ENCODE data around the gene MRPL40.

Gene MRPL40

GRCh38 chr22:19453718-19454117 is 21.4 kb downstream of the MRPL40 start:
- DNase-seq (ENCODE audit: low read depth) = no peak
- TF ChIP-seq CTCF (IDR thresholded peaks at IDR 0.05; ENCODE audit: control insufficient read depth, insufficient read depth, low read depth, low read length, missing control alignments) = no peak
- H3K4me3 ChIP-seq (ENCODE audit: control insufficient read depth, low read depth, low read length) = no peak overlapping the region

DNA sequence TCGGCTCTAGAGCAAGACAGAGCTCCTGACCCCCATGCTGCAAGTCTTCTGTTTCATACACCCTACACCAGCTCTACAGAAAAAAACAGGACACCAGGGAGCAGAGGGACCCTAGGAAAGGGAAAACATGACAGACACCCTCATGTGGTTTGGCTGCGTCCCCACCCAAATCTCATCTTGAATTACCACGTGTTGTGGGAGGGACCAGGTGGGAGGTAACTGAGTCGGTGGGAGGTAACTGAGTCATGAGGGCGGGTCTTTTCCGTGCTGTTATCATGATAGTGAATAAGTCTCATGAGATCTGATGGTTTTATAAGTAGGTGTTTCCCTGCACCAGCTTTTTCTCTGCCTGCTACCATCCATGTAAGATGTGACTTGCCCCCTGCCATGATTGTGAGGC is 21.8 kb downstream of the MRPL40 start:
- DNase-seq (ENCODE audit: low read depth) = no peak
- H3K4me3 ChIP-seq (ENCODE audit: control insufficient read depth, low read depth, low read length) = no peak overlapping the region
- TF ChIP-seq CTCF (IDR thresholded peaks at IDR 0.05; ENCODE audit: control insufficient read depth, insufficient read depth, low read depth, low read length, missing control alignments) = no peak

GRCh38 chr22:19455033-19455432 is 22.7 kb downstream of the MRPL40 start:
- DNase-seq (ENCODE audit: low read depth) = no peak
- H3K4me3 ChIP-seq (ENCODE audit: control insufficient read depth, low read depth, low read length) = no peak overlapping the region
- TF ChIP-seq CTCF (IDR thresholded peaks at IDR 0.05; ENCODE audit: control insufficient read depth, insufficient read depth, low read depth, low read length, missing control alignments) = no peak

DNA sequence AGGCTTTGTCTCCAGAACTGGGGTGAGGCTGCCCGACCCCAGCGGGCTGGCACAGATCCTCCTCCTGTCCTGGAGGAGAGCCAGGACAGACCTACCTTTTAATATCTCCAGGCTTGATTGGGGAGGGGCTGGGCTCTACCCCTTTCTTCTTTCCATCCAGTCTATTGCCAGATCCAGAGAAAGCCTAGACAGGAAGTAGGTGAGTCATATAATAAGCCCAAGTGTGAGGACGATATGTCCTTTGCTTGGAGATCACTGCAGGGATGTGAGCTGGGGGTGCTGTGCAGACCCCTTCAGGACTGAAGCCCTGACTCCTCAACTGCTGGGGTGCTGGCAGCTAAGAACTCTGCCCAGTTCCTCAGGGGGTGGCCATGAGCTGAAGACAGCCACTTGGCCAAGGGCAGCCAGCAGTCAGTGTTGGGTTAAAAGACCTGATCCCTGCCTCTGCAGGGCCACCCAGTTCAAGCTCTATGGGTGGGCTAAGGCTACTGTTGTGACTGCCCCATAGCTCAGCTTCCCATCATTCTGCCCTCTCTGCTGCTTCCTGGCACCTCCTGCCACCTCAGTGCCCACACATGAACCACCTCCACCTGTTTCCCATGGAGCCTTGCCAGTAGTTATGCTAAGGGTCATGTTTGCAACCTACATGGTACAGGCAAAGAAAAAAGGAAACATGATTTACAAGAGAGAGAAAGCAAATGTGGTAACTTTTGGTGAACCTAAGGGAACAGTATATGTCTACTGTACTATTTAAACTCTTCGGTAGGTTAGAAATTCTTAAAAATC is 23.4 kb downstream of the MRPL40 start:
- no peak overlapping the region for H3K4me3 ChIP-seq (ENCODE audit: control insufficient read depth, low read depth, low read length)
- TF ChIP-seq CTCF (IDR thresholded peaks at IDR 0.05; ENCODE audit: control insufficient read depth, insufficient read depth, low read depth, low read length, missing control alignments) = no peak
- no peak for DNase-seq (ENCODE audit: low read depth)

- TF ChIP-seq CTCF (IDR thresholded peaks at IDR 0.05; ENCODE audit: control insufficient read depth, insufficient read depth, low read depth, low read length, missing control alignments) = no peak
- DNase-seq (ENCODE audit: low read depth) = no peak
- H3K4me3 ChIP-seq (ENCODE audit: control insufficient read depth, low read depth, low read length) = no peak overlapping the region
Measured at GRCh38 chr22:19456541-19456940, 24.2 kb downstream of the MRPL40 start.

DNA sequence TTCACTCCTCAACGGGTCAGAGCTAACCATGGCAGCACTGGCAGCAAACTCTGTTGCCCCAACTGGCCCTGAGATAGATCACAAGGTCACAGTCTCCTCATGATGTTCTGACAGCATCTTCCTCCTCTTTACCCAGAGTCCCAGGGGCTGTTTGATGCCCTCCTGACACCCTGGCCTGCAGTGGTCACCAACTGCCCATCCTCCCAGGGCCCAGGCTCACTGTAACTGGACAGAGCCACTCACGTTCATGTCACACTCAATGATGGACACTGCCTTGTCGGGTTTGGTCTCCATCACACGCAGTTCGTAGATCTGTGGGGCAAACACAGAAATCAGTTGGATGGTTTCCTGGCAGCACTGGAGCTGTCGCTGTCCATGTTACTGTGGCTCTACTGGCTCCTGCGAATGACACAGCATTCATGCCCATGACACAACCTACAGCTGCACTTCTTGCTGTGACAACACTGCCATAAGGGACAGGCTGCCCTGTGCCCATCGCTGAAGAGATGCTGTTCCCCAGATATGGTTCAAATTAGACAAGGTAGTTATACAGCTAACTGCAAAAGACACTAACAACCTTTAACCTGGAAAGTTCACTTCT is 25.6 kb downstream of the MRPL40 start:
- no peak overlapping the region for H3K4me3 ChIP-seq (ENCODE audit: control insufficient read depth, low read depth, low read length)
- no peak for TF ChIP-seq CTCF (IDR thresholded peaks at IDR 0.05; ENCODE audit: control insufficient read depth, insufficient read depth, low read depth, low read length, missing control alignments)
- no peak for DNase-seq (ENCODE audit: low read depth)

Measured in AG09309 (cell line).